ENCODE measurements around the gene CD59.

- TF ChIP-seq CTCF (IDR thresholded peaks at IDR 0.05; ENCODE audit: insufficient read depth, low read length, poor library complexity, severe bottlenecking) (no peak), EZH2phosphoT487 (conservative IDR thresholded peaks at IDR 0.05; ENCODE audit: low read length) (no peak)
Observed at GRCh38 chr11:33667819-33668467, 68.3 kb downstream of the CD59 start.
